AG04450 (cell line): Measurements from ENCODE around the gene WSCD2. TPM values are rescaled to one million over a fixed set of nuclear protein-coding genes. Genes with fewer than 3 reads are reported as not detected.

Experiments used
- CTCF ChIA-PET: fragments of 300-600, 350-600 bp; formaldehyde crosslinking; extraction: SDS; loops from one replicate; lab custom pipeline; 2022; ENCODE audit warnings: antibody characterized with exemption, inconsistent platforms; lab: Charles Lee
- POLR2A ChIA-PET: fragments of 350-600 bp; formaldehyde crosslinking; extraction: SDS; loops from one replicate; lab custom pipeline; 2021; ENCODE audit warnings: antibody characterized with exemption, inconsistent platforms; lab: Yijun Ruan, JAX
- DNase-seq: peaks from one replicate; pipeline ENCODE4 v3.0.0-alpha.2; 2011; ENCODE audit warnings: low read depth, low spot score
- H3K27ac ChIP-seq: one replicate; pipeline ENCODE4 v1.5.1; 2012; ENCODE audit warnings: low read depth, low read length, control low read depth
- H3K27me3 ChIP-seq: one replicate; pipeline ENCODE4 v1.6.0; 2012; ENCODE audit warnings: low read length; ENCODE audit not compliant: control insufficient read depth, insufficient read depth
- H3K4me3 ChIP-seq: 2 replicates; pipeline ENCODE4 v1.5.1; 2011; ENCODE audit warnings: mild to moderate bottlenecking, low read depth, low read length, control low read depth
- H3K9me3 ChIP-seq: 2 replicates; pipeline ENCODE4 v1.5.1; 2012; ENCODE audit warnings: low read length; ENCODE audit not compliant: control insufficient read depth, insufficient read depth
- CTCF ChIP-seq: IDR thresholded peaks from 2 replicates; pipeline ENCODE4 v1.5.1; 2011; ENCODE audit warnings: low read depth, low read length, control low read depth, inconsistent platforms
- polyA plus RNA-seq: library from polyadenylated mRNA; depleted of rRNA; stranded (reverse); fragments of >200 nt; gene quantifications from 2 replicates; pipeline ENCODE4 v1.2.3, GENCODE V29; 2011

Gene WSCD2
- polyA plus RNA-seq, 1 experiment, result not detected

GRCh38 chr12:108240027-108240785 is 111.1 kb downstream of the WSCD2 start:
- H3K27me3 ChIP-seq, result no peaks in the 10 kb centered on the region
- no peaks in the 10 kb centered on the region; the same call in 1 of the 2 replicates for H3K9me3 ChIP-seq
- no peak for TF ChIP-seq CTCF
- H3K27ac ChIP-seq, result no peak overlapping the region
- ChIA-PET CTCF (no interaction called here), POLR2A (no interaction called here)
- DNase-seq, result no peak
- no peak overlapping the region for H3K4me3 ChIP-seq

- Histone ChIP-seq H3K9me3 (no peaks in the 10 kb centered on the region; the same call in 1 of the 2 replicates), H3K27ac (no peak overlapping the region), H3K4me3 (no peak overlapping the region), H3K27me3 (no peaks in the 10 kb centered on the region)
- ChIA-PET CTCF (no interaction called here), POLR2A (no interaction called here)
- no peak for TF ChIP-seq CTCF
- DNase-seq, result no peak
These were observed 111.8 kb downstream of the WSCD2 start for GRCh38 chr12:108240928-108241327.

GRCh38 chr12:108241986-108242703 is 113.1 kb downstream of the WSCD2 start:
- Histone ChIP-seq H3K9me3 (no peaks in the 10 kb centered on the region; the same call in 1 of the 2 replicates), H3K4me3 (no peak overlapping the region), H3K27me3 (no peaks in the 10 kb centered on the region), H3K27ac (no peak overlapping the region)
- ChIA-PET POLR2A (no interaction called here), CTCF (no interaction called here)
- DNase-seq, result no peak
- no peak for TF ChIP-seq CTCF

GRCh38 chr12:108247130-108247529 is 118.0 kb downstream of the WSCD2 start:
- no peak for TF ChIP-seq CTCF
- ChIA-PET POLR2A (no interaction called here), CTCF (no interaction called here)
- H3K9me3 ChIP-seq, result no peaks in the 10 kb centered on the region
- no peak for DNase-seq
- H3K27me3 ChIP-seq, result no peaks in the 10 kb centered on the region
- no peak overlapping the region for H3K27ac ChIP-seq
- H3K4me3 ChIP-seq, result no peak overlapping the region

GRCh38 chr12:108248011-108248410 is 118.9 kb downstream of the WSCD2 start:
- ChIA-PET CTCF (no interaction called here), POLR2A (no interaction called here)
- H3K9me3 ChIP-seq, result no peaks in the 10 kb centered on the region
- no peak overlapping the region for H3K27ac ChIP-seq
- TF ChIP-seq CTCF, result no peak
- no peak for DNase-seq
- H3K27me3 ChIP-seq, result no peaks in the 10 kb centered on the region
- H3K4me3 ChIP-seq, result no peak overlapping the region
